GM10266 (cell line): ENCODE data around the gene RAD51B.

Experiments
- DNase-seq: peaks from one replicate; pipeline ENCODE4 v3.0.0; 2012; ENCODE audit errors: extremely low spot score
- TF ChIP-seq, protein P1 (sequence below): IDR thresholded peaks from 2 replicates; pipeline ENCODE4 v1.5.1; 2012; ENCODE audit warnings: mild to moderate bottlenecking, low read depth; ENCODE audit not compliant: control insufficient read depth, insufficient read depth; ENCODE audit errors: missing control alignments

The RAD51B gene

DNA sequence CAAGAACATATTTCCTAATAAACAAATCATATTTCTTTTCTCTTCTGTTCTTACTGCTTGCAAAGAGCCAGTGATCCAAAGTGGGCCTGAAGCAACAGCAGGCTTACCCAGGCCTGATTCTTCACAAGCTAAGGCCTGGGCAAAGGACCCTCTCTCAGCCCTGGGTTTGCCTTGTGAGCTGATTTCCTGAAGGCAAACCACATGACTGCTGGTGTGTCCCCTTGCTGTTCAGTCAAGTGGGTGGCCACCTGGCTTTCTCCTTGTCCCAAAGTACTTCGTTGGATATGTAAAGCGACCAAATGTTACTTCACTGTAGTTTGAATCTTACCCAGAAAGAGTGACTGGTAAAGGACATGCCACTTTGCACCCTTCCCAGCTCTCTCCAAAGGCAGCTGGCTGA, 580.4 kb downstream of the RAD51B start:
- TF ChIP-seq, protein P1, sequence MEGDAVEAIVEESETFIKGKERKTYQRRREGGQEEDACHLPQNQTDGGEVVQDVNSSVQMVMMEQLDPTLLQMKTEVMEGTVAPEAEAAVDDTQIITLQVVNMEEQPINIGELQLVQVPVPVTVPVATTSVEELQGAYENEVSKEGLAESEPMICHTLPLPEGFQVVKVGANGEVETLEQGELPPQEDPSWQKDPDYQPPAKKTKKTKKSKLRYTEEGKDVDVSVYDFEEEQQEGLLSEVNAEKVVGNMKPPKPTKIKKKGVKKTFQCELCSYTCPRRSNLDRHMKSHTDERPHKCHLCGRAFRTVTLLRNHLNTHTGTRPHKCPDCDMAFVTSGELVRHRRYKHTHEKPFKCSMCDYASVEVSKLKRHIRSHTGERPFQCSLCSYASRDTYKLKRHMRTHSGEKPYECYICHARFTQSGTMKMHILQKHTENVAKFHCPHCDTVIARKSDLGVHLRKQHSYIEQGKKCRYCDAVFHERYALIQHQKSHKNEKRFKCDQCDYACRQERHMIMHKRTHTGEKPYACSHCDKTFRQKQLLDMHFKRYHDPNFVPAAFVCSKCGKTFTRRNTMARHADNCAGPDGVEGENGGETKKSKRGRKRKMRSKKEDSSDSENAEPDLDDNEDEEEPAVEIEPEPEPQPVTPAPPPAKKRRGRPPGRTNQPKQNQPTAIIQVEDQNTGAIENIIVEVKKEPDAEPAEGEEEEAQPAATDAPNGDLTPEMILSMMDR, result no peak
- DNase-seq, result no peak

DNA sequence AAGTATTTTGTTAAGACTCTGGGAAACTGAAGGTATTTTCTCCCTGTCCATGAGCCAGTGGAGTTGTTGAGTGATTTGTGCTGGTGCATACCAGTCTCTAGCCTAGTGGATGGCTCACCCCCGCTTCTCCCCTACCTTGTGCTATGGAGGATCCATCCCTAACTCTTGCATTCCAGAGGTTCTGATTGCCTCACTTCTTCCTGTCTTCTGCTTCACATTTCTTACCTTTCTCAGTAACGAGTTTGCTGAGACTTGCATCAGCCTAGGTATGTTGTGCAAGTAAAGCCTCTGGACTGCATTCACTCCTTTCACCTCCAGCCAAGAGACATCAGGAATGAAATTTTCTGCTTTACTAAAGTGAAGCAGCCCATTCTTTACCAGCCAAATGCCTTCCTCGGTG, 581.7 kb downstream of the RAD51B start:
- no peak for DNase-seq
- TF ChIP-seq, protein P1, result no peak

DNA sequence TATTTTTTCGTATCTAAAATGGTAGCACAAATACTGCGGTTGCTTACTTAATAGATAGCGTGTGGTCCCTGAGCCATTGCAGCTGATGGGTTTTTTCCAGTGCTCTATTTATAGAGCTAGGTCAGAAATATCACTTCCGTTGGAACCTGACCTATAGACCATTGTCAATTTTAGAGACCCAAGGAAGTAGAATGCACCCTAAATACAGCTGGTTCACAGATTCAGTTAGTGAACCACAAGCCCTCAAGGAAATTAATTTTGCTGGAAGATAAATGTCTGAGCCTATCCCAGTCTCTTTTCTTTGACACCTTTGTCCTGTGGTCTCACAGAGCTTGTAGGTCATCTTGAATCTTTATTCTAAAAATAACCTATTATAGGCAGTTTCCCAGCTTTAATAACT, 582.3 kb downstream of the RAD51B start:
- peak; percentile 65 for DNase-seq
- TF ChIP-seq, protein P1, result no peak

DNA sequence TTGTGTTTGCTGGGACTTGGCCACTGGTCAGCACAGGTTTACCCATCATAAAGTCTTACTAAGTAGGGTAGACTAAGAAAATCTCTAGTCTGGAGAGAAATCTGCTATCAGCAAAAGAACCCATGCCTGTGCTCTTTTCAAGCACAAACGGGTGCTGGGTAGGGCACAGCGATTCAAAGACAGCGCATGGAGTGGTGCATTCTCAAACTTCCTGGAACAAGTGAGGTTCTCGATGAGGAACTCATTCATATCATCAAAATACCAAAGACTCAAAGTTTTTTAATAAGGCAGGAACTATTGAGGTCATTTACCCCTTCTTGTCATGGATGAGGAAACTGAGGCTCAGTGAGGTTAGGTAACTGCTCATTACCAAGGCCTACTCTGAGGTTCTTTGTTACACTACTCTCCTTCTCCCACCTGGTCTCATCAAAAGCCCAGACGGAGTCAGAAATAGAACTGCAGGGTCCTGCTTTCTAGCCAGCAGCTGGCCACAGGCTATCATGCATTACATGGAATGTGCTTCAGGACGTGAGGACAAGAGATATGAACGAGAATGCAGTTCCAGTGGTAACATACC, 583.0 kb downstream of the RAD51B start:
- no peak for DNase-seq
- TF ChIP-seq, protein P1, result no peak

DNA sequence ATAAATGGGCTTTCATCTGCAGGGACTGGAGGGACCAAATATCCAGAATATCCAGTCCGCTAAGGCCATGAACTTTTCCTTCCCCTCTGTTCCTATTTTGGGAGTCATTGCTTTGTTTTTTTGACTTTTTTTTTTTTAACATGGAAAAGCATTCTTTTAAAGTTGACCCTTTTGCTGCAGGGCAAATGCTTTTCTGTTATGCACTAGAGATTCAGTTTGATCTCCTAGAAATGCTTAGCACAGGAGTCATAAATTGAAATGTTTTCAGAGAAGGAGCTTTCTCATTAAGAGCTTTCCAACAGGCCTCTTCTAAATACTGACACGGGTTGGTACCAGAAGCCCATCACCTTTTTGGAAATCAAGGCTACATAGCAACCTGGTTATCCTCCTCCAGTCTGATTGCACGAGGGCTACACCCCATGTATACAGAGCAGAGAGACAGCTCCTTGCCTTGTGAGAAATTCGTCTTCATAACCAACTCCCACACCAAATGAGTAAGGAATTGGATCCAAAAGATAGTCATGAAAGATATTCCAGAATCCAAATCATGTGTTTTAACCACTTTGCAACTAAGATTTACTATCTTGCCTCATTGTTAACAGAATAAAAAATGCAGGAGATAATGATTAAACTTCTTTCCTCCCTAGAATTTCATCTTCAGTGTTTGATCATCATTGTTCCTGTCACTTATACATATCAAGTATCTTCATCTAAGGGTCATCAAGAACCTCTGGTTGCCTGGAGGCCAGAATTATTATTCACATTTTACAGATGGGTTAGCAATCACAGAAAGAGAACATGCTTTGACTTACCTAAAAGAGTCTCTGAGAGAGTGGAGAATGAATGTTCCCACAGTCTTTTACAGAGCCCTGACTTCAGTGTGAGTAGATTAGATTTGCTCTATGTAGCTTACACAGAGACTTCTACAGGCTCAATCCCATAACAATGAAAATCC, 583.9 kb downstream of the RAD51B start:
- TF ChIP-seq, protein P1, result no peak
- DNase-seq, result no peak

DNA sequence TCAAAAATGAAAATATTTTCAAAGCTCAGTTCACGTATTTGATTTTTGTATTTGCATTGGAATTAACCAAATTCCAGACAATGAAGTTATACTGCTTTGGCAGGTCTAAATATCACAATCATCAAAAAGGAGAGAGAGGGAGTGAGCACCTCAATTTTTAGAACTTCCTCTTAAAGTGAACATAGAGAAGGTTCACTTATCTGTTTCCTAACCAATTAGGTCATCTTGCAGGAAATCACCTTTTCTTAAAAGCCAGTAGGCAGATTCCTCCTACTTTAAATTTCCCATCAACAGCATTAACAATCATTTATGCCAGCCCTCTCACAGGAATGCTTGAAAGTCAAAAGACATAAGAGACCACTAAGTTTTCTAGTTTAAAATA, 584.6 kb downstream of the RAD51B start:
- TF ChIP-seq, protein P1, result no peak
- no peak for DNase-seq

DNA sequence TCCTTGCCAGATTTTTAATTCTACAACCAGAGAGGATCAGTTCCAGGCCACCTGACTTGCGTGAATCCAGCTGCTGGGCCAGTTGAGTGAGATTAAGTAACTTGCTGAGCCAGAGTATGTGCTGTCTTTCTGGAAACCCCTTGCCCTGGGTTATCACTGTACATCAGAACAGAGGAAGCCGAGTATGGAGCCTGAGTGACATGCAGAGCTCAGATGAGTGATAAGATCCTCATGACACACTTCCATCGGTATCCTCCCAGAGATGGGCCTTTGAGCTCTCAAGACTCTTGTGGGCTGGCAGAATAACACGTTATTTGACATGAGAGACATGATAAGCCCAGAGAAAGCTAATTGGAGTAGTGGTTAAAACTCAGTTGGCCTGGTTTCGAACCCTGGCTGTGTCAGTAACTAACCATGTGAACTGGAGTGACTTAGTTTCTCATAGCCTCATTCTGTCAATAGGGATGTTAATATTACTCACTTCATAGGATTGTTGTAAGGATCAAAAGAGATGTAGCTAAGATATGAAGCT, 585.1 kb downstream of the RAD51B start:
- DNase-seq, result no peak
- TF ChIP-seq, protein P1, result no peak
